GM18526 (cell line): ENCODE results near the gene HMCN1.

Source experiments
- POLR2A ChIP-seq: IDR thresholded peaks from 3 replicates; pipeline ENCODE4 v1.6.1; 2011; ENCODE audit not compliant: insufficient read length; ENCODE audit errors: extremely low read depth

The HMCN1 gene

DNA sequence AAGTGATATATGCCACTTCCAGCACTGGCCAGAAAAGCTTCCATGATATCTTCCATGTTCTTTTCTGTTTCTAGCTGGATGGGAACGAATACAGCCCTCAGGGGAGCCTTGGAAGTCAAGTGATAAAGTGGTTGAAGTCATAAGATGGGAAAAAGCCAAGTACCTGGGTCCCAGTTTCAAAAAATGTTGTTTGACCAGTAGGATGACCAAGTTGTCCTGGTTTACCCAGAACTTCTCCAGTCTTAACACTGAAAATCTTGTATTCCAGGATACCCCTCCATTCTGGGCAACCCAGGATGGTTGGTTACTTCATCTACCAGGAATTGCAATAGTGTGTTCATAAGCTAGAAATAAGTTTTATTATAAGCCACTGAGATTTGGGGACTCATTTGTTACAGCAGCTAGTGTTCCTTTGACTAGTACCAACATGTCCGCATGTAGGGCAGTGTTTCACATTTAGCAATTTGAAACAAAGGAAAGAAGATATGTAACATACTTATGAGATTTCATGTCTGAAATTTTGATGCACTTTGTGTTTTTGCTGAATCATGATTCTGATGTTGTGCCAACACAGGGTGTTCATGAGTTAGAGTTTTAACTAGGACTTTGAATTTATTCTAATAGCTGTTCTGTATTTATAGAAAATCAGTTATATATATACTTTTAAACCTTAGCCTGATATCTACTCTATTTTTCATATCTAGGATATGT is 500.9 kb downstream of the HMCN1 start:
- no peak for TF ChIP-seq POLR2A

GRCh38 chr1:186235696-186236095 is 501.5 kb downstream of the HMCN1 start:
- TF ChIP-seq POLR2A: no peak

DNA sequence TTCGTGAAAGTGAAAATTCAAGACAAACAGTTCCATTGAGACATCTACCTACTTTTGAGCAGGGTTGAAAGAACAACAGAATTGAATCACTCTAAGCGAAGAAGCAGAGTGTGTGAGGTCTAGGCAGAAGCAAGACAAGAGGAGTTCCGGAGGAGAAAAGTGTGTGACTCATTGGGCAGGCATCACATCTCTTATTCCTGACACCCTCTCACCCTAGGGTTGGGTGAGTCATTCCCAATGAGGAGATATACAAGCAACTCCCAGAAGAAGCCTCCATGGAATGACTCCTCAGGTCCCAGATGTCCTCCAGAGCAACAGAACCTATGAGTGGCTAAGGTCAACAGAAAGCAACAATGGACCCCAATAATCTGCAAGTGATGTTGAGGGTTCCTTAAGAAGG is 502.7 kb downstream of the HMCN1 start:
- no peak for TF ChIP-seq POLR2A

- no peak for TF ChIP-seq POLR2A
Observed at GRCh38 chr1:186239171-186239570, 505.0 kb downstream of the HMCN1 start.

DNA sequence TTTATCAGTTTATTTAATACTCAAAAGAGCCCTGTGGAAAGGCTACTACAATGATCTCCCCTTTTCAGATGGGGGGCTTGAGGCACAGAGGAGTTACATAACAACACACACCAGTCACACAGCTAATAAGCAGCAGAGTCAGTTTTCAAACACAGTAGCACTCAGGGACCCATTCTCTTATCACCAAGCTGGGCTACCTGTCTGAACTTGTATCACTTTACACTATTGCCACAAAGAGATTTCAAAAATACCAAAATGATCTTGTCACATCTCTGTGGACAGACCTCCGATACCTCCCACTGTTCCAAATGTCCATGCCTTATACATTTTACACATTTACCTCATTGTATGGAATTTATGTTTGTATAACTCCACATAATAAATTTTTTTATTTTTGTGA is 506.2 kb downstream of the HMCN1 start:
- TF ChIP-seq POLR2A: no peak
